B cell (primary cell): Measurements from ENCODE around the gene CFAP61. TPM values are rescaled to one million over a fixed set of nuclear protein-coding genes. Genes with fewer than 3 reads are reported as not detected.

ENCODE experiments used
- ATAC-seq: fragments of 200-7000 bp; cut with Tn5 transposase; one replicate; pipeline ENCODE4 v1.10.0; 2021; ENCODE audit warnings: low read depth, mild to moderate bottlenecking, moderate number of reproducible peaks, moderate library complexity
- CTCF ChIA-PET: fragments of 350-600 bp; sonication (Branson Sonifier 250); formaldehyde crosslinking; loops from one replicate; lab custom pipeline; 2021; ENCODE audit warnings: antibody characterized with exemption, inconsistent platforms; lab: Charles Lee
- POLR2A ChIA-PET: fragments of 350-600 bp; sonication (Branson Sonifier 250); formaldehyde crosslinking; loops from one replicate; lab custom pipeline; 2021; ENCODE audit warnings: antibody characterized with exemption; lab: Charles Lee
- DNase-seq: peaks from one replicate; pipeline ENCODE4 v3.0.0; 2013
- H2AFZ ChIP-seq: 2 replicates; pipeline ENCODE4 v1.6.1; 2012; ENCODE audit warnings: mild to moderate bottlenecking, low read depth, low read length; ENCODE audit not compliant: insufficient read depth, poor library complexity, severe bottlenecking
- H3K27ac ChIP-seq, 2 donors: 1 replicate in 1 of 2; 2 replicates in 1 of 2; pipeline ENCODE4 v1.5.1; 2012 to 2013; ENCODE audit warnings: low read length in 2 of 2, mild to moderate bottlenecking in 2 of 2, moderate library complexity in 1 of 2
- H3K27me3 ChIP-seq, 4 experiments: fragments of 200-600 bp in 1 of 4; sonication (generic) in 1 of 4; replicated peaks in 1 of 4; 1 replicate in 2 of 4; 2 replicates in 2 of 4; pipeline versions ENCODE4 v1.6.1 to v1.7.0; 2013 to 2016; ENCODE audit warnings: low read length in 3 of 4, mild to moderate bottlenecking in 2 of 4, mixed read lengths in 1 of 4, moderate library complexity in 1 of 4; ENCODE audit not compliant: insufficient read depth in 4 of 4, control insufficient read depth in 3 of 4; ENCODE audit errors: control extremely low read depth in 1 of 4
- H3K36me3 ChIP-seq, 2 experiments: replicated peaks in 1 of 2; 1 replicate in 1 of 2; 2 replicates in 1 of 2; pipeline versions ENCODE4 v1.6.1 to v1.7.1; 2013; ENCODE audit warnings: low read length in 1 of 2; ENCODE audit not compliant: insufficient read depth in 2 of 2, control insufficient read depth in 1 of 2; ENCODE audit errors: control extremely low read depth in 1 of 2, extremely low read depth in 1 of 2
- H3K4me1 ChIP-seq, 2 donors: fragments of 200-600 bp in 1 of 2; sonication (generic) in 1 of 2; 1 replicate in 1 of 2; 2 replicates in 1 of 2; pipeline versions ENCODE4 v1.5.1 to v1.6.1; 2013 to 2017; ENCODE audit warnings: low read length in 2 of 2; ENCODE audit not compliant: control insufficient read depth in 2 of 2, insufficient read depth in 2 of 2
- H3K4me2 ChIP-seq: replicated peaks from 2 replicates; pipeline ENCODE3; 2012; ENCODE audit warnings: mild to moderate bottlenecking, low read depth, low read length; ENCODE audit not compliant: poor library complexity, severe bottlenecking
- H3K4me3 ChIP-seq, 5 experiments: fragments of 200-600 bp in 1 of 5; sonication (generic) in 1 of 5; 1 replicate in 3 of 5; 2 replicates in 2 of 5; pipeline versions ENCODE4 v1.5.1 to v1.7.0; 2011 to 2016; ENCODE audit warnings: low read length in 4 of 5, mild to moderate bottlenecking in 4 of 5, low read depth in 2 of 5, control low read depth in 1 of 5, moderate library complexity in 1 of 5; ENCODE audit not compliant: insufficient read depth in 1 of 5; ENCODE audit errors: control extremely low read depth in 1 of 5, extremely low read depth in 1 of 5
- H3K79me2 ChIP-seq: fragments of 200-600 bp; sonication (generic); one replicate; pipeline ENCODE4 v1.6.0; 2016; ENCODE audit warnings: low read length; ENCODE audit not compliant: control insufficient read depth, insufficient read depth
- H3K9ac ChIP-seq: fragments of 200-600 bp; sonication (generic); 2 replicates; pipeline ENCODE4 v1.6.1; 2017; ENCODE audit warnings: mild to moderate bottlenecking, low read length, moderate library complexity
- H3K9me3 ChIP-seq, 3 donors: one replicate each; pipeline versions ENCODE4 v1.6.1 to v1.7.1; 2013; ENCODE audit warnings: low read length in 2 of 3; ENCODE audit not compliant: control insufficient read depth in 2 of 3, insufficient read depth in 1 of 3; ENCODE audit errors: control extremely low read depth in 1 of 3
- H4K20me1 ChIP-seq: 2 replicates; pipeline ENCODE4 v1.6.0; 2012; ENCODE audit warnings: mild to moderate bottlenecking, low read length; ENCODE audit not compliant: insufficient read depth, control insufficient read depth, poor library complexity, severe bottlenecking
- H3K27ac Mint-ChIP-seq: one replicate; pipeline ENCODE4 v1.8.0; 2021; ENCODE audit warnings: mixed read lengths
- H3K27me3 Mint-ChIP-seq: one replicate; pipeline ENCODE4 v1.8.0; 2021; ENCODE audit warnings: mixed read lengths
- H3K4me1 Mint-ChIP-seq: one replicate; pipeline ENCODE4 v1.8.0; 2021; ENCODE audit warnings: mixed read lengths
- H3K4me3 Mint-ChIP-seq: one replicate; pipeline ENCODE4 v1.8.0; 2021; ENCODE audit warnings: mixed read lengths
- H3K9me3 Mint-ChIP-seq: one replicate; pipeline ENCODE4 v1.8.0; 2022; ENCODE audit warnings: mixed read lengths; ENCODE audit not compliant: insufficient read depth
- CTCF ChIP-seq: fragments of 200-600 bp; IDR thresholded peaks from one replicate; pipeline ENCODE4 v1.8.0; 2022; ENCODE audit warnings: antibody characterized with exemption, mild to moderate bottlenecking
- EZH2 ChIP-seq: IDR thresholded peaks from 2 replicates; pipeline ENCODE4 v1.6.1; 2012; ENCODE audit warnings: borderline replicate concordance, low read depth, mild to moderate bottlenecking, moderate library complexity, low read length; ENCODE audit not compliant: insufficient read depth, poor library complexity, severe bottlenecking
- WGBS: methylation state at CpG from one replicate; pipeline ENCODE4 v1.1.5; 2013; ENCODE audit warnings: missing lambda C conversion rate; ENCODE audit not compliant: insufficient coverage; 5-methylcytosine and 5-hydroxymethylcytosine counted together
- intact Hi-C: fragments of 100-400 bp; cut with micrococcal nuclease; formaldehyde crosslinking; loops from one replicate; pipeline ENCODE4 v1.10.0; 2022
- polyA plus RNA-seq: library from polyadenylated mRNA; depleted of rRNA; stranded (reverse); fragments of >200 nt; gene quantifications from 2 replicates; pipeline ENCODE4 v1.2.3, GENCODE V29; 2012
- total RNA-seq, 2 donors: library from RNA; stranded (reverse); fragments of 120-200 nt in 1 of 2; gene quantifications; 1 replicate in 1 of 2; 2 replicates in 1 of 2; pipeline versions ENCODE4 v1.2.3 to v1.2.4, GENCODE V29; 2013 to 2022

CFAP61 gene
- total and polyA plus RNA-seq, 2 donors (not counting 1 experiment from before 2014, with no cell fraction given) = not detected

GRCh38 chr20:20364593-20365479 lies 312.5 kb downstream of the CFAP61 start:
- H3K4me1 Mint-ChIP-seq = peaks cover 41% of the 10 kb centered on the region
- DNase-seq (peak; percentile 27), ATAC-seq (no peak)
- H3K4me1 ChIP-seq = peaks cover 29 to 33% of the 10 kb centered on the region in 2 donors
- H3K27me3 ChIP-seq = peaks cover 0 to 62% (median 34%) of the 10 kb centered on the region in 4 experiments
- H3K4me3 Mint-ChIP-seq = peak overlapping the region; percentile 29
- peaks cover 58% of the 10 kb centered on the region for H3K27me3 Mint-ChIP-seq
- TF ChIP-seq EZH2 (no peak), CTCF (no peak)
- H3K4me2 ChIP-seq = no peak overlapping the region
- H3K27ac ChIP-seq = no peak overlapping the region
- H4K20me1 ChIP-seq = no peaks in the 10 kb centered on the region
- H3K9me3 Mint-ChIP-seq = no peaks in the 10 kb centered on the region
- ChIA-PET CTCF (no interaction called here), POLR2A (no interaction called here)
- H3K9ac ChIP-seq = no peak overlapping the region
- no peaks in the 10 kb centered on the region for H3K79me2 ChIP-seq
- no peaks in the 10 kb centered on the region for H3K36me3 ChIP-seq
- 10% methylated on average over 65 of the region's 70 CpGs for WGBS
- no peak overlapping the region for H3K4me3 ChIP-seq
- H2AFZ ChIP-seq = peak overlapping the region; percentile 15
- H3K27ac Mint-ChIP-seq = peak overlapping the region; percentile 26
- intact Hi-C loops = loop anchor here (5.0 kb wide), 1 partner anchor 283 kb away; no protein-coding TSS in a partner anchor
- peaks cover 0 to 16% (median 1%) of the 10 kb centered on the region in 3 donors for H3K9me3 ChIP-seq
